Measurements from ENCODE around the gene PLAAT2. TPM values are rescaled to one million over a fixed set of nuclear protein-coding genes. Genes with fewer than 3 reads are reported as not detected.

Gene PLAAT2
- total RNA-seq, 1 experiment from 2014 or later, result 0.66 TPM

- CTCF ChIA-PET, result no interaction called here
- peaks cover 29% of the 10 kb centered on the region for H3K36me3 Mint-ChIP-seq
- H3K27me3 Mint-ChIP-seq (ENCODE audit: low read depth), result peaks cover 7% of the 10 kb centered on the region; the same call in 1 of the 2 replicates
- POLR2A ChIA-PET, result no interaction called here
- peak overlapping the region; percentile 99 for H3K27ac Mint-ChIP-seq
- 0 out of 2 replicates have a peak, but pooled peaks have one; percentile 7 for ATAC-seq
- peak overlapping the region; percentile 31; the same call in 1 of the 2 replicates for H3K4me3 Mint-ChIP-seq
- DNase-seq (ENCODE audit: low spot score), result no peak
- peaks cover 45% of the 10 kb centered on the region for H3K4me1 Mint-ChIP-seq
- TF ChIP-seq ZNF263 (CRISPR knock-in tag; IDR thresholded peaks at IDR 0.05; ENCODE audit: low read depth) (no peak), ZNF232 (CRISPR knock-in tag; IDR thresholded peaks at IDR 0.05) (no peak), HMGA2 (CRISPR knock-in tag; IDR thresholded peaks at IDR 0.05) (no peak), NFATC4 (CRISPR knock-in tag; IDR thresholded peaks at IDR 0.05) (no peak)
- peaks cover 23% of the 10 kb centered on the region for H3K9me3 Mint-ChIP-seq
Observed at GRCh38 chr11:63527667-63528066, 35.5 kb downstream of the PLAAT2 start.

- TF ChIP-seq ZBTB21 (CRISPR knock-in tag; IDR thresholded peaks at IDR 0.05; ENCODE audit: borderline replicate concordance) (no peak), GABPB1 (CRISPR knock-in tag; IDR thresholded peaks at IDR 0.05) (no peak), TEAD4 (CRISPR knock-in tag; IDR thresholded peaks at IDR 0.05) (no peak), STAT6 (CRISPR knock-in tag; conservative IDR thresholded peaks at IDR 0.05; ENCODE audit: low read depth) (no peak)
- H3K4me1 Mint-ChIP-seq, result peaks cover 14% of the 10 kb centered on the region
- H3K9me3 Mint-ChIP-seq, result peaks cover 56% of the 10 kb centered on the region
- peaks cover 61% of the 10 kb centered on the region for H3K36me3 Mint-ChIP-seq
- no peak overlapping the region for H3K27ac Mint-ChIP-seq
- ATAC-seq (no peak), DNase-seq (ENCODE audit: low spot score) (no peak)
- no peak overlapping the region for H3K4me3 Mint-ChIP-seq
- POLR2A ChIA-PET, result no interaction called here
- CTCF ChIA-PET, result no interaction called here
- peaks cover 7% of the 10 kb centered on the region; the same call in 1 of the 2 replicates for H3K27me3 Mint-ChIP-seq (ENCODE audit: low read depth)
Observed at GRCh38 chr11:63523151-63523550, 40.0 kb downstream of the PLAAT2 start.

GRCh38 chr11:63521896-63522295, 41.3 kb downstream of the PLAAT2 start:
- Mint-ChIP-seq H3K27ac (no peak overlapping the region), H3K4me3 (no peak overlapping the region), H3K36me3 (peaks cover 57% of the 10 kb centered on the region), H3K9me3 (peaks cover 56% of the 10 kb centered on the region), H3K27me3 (ENCODE audit: low read depth) (peaks cover 7% of the 10 kb centered on the region; the same call in 1 of the 2 replicates), H3K4me1 (peaks cover 6% of the 10 kb centered on the region; the same call in 1 of the 2 replicates)
- DNase-seq (ENCODE audit: low spot score) (no peak), ATAC-seq (no peak)
- POLR2A ChIA-PET, result no interaction called here
- CTCF ChIA-PET, result no interaction called here
- TF ChIP-seq NR1H2 (CRISPR knock-in tag; IDR thresholded peaks at IDR 0.05) (no peak), USF2 (CRISPR knock-in tag; IDR thresholded peaks at IDR 0.05) (no peak), ZNF317 (CRISPR knock-in tag; IDR thresholded peaks at IDR 0.05; ENCODE audit: borderline replicate concordance, low read depth) (no peak), SMAD4 (CRISPR knock-in tag; IDR thresholded peaks at IDR 0.05) (no peak), ZNF416 (CRISPR knock-in tag; IDR thresholded peaks at IDR 0.05) (no peak), ATF2 (CRISPR knock-in tag; IDR thresholded peaks at IDR 0.05; ENCODE audit: borderline replicate concordance, low read depth) (no peak), STAT6 (CRISPR knock-in tag; conservative IDR thresholded peaks at IDR 0.05; ENCODE audit: low read depth) (no peak), GRHL2 (CRISPR knock-in tag; IDR thresholded peaks at IDR 0.05; ENCODE audit: insufficient replicate concordance, severe bottlenecking) (no peak), FOXJ3 (CRISPR knock-in tag; IDR thresholded peaks at IDR 0.05; ENCODE audit: borderline replicate concordance) (no peak), RELA (CRISPR knock-in tag; IDR thresholded peaks at IDR 0.05; ENCODE audit: borderline replicate concordance) (no peak), FOXP1 (CRISPR knock-in tag; IDR thresholded peaks at IDR 0.05; ENCODE audit: borderline replicate concordance) (no peak)
